ENCODE results near the gene MSI2. TPM values are rescaled to one million over a fixed set of nuclear protein-coding genes. Genes with fewer than 3 reads are reported as not detected.

The MSI2 gene
- total and polyA plus RNA-seq, 9 of the 15 experiments (the other 6 are each of a cell fraction or from before 2014, with no cell fraction given), result 4.6 to 61.8 (median 42.4) TPM

DNA sequence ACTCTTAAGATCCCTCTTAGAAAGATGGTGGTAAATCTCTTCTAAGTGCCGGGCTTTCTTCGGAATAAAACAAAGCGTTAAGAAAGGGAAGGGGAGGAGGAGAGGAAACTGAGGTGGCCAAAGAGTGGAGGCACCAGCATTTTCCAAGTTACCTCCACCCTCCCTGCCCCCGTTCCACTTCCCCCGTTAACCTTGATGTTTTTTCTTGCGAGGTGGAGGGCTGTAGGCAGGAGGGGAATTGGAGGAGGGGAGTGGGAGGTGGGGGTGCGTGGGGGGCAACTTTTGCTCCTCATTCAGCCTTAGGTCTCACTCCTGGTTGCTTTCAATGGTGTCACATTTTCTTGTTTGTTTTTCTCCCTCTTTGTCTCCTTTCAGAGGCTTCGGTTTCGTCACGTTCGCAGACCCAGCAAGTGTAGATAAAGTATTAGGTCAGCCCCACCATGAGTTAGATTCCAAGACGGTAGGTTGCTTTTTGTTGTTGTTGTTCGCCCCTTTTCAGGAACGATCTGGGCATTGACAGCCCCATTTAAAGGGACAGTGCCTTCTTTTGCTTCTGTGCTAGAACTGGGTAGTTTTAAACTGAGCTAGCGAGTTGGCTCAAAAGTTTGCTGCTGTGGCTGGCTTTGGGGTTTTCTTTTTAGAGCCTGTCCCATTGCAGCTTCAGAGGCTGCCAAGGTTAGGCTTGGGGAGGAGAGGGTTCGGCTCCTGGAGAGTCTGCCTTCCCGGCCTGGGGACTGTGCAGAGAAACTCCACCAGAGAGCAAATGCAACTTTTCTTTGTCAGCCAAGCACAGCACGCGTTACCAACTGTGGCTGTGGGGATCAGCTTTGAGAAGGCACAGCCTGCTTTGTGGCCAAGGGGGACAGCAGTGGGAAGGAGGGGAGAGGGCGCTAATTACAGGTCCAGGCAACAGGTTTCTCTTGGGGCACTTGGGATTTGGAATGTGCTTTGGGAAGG, 1.9 kb downstream of the MSI2 start (continued):
- TF ChIP-seq, protein P1, sequence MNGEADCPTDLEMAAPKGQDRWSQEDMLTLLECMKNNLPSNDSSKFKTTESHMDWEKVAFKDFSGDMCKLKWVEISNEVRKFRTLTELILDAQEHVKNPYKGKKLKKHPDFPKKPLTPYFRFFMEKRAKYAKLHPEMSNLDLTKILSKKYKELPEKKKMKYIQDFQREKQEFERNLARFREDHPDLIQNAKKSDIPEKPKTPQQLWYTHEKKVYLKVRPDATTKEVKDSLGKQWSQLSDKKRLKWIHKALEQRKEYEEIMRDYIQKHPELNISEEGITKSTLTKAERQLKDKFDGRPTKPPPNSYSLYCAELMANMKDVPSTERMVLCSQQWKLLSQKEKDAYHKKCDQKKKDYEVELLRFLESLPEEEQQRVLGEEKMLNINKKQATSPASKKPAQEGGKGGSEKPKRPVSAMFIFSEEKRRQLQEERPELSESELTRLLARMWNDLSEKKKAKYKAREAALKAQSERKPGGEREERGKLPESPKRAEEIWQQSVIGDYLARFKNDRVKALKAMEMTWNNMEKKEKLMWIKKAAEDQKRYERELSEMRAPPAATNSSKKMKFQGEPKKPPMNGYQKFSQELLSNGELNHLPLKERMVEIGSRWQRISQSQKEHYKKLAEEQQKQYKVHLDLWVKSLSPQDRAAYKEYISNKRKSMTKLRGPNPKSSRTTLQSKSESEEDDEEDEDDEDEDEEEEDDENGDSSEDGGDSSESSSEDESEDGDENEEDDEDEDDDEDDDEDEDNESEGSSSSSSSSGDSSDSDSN (IDR thresholded peaks at IDR 0.05; ENCODE audit: borderline replicate concordance in 1 of 2, low read depth in 2 of 2, low read length in 2 of 2), result 0 out of 4 replicates have a peak, but pooled peaks of 1 of the 2 experiments have one; percentile 9
- TF ChIP-seq, protein P2, sequence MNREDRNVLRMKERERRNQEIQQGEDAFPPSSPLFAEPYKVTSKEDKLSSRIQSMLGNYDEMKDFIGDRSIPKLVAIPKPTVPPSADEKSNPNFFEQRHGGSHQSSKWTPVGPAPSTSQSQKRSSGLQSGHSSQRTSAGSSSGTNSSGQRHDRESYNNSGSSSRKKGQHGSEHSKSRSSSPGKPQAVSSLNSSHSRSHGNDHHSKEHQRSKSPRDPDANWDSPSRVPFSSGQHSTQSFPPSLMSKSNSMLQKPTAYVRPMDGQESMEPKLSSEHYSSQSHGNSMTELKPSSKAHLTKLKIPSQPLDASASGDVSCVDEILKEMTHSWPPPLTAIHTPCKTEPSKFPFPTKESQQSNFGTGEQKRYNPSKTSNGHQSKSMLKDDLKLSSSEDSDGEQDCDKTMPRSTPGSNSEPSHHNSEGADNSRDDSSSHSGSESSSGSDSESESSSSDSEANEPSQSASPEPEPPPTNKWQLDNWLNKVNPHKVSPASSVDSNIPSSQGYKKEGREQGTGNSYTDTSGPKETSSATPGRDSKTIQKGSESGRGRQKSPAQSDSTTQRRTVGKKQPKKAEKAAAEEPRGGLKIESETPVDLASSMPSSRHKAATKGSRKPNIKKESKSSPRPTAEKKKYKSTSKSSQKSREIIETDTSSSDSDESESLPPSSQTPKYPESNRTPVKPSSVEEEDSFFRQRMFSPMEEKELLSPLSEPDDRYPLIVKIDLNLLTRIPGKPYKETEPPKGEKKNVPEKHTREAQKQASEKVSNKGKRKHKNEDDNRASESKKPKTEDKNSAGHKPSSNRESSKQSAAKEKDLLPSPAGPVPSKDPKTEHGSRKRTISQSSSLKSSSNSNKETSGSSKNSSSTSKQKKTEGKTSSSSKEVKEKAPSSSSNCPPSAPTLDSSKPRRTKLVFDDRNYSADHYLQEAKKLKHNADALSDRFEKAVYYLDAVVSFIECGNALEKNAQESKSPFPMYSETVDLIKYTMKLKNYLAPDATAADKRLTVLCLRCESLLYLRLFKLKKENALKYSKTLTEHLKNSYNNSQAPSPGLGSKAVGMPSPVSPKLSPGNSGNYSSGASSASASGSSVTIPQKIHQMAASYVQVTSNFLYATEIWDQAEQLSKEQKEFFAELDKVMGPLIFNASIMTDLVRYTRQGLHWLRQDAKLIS (CRISPR knock-in tag; IDR thresholded peaks at IDR 0.05), result peak; percentile 61; the same call in 1 of the 2 replicates
- TF ChIP-seq BACH1 (tag; IDR thresholded peaks at IDR 0.05) (no peak), ZNF584 (CRISPR knock-in tag; IDR thresholded peaks at IDR 0.05; ENCODE audit: low read depth) (no peak), MECOM (CRISPR knock-in tag; IDR thresholded peaks at IDR 0.05) (no peak), IFI16 (CRISPR knock-in tag; IDR thresholded peaks at IDR 0.05) (no peak), GABPB1 (CRISPR knock-in tag; IDR thresholded peaks at IDR 0.05) (0 out of 2 replicates have a peak, but pooled peaks have one; percentile 46), BHLHE40 (IDR thresholded peaks at IDR 0.05; ENCODE audit: low read length) (peak; percentile 69), ZBTB1 (CRISPR knock-in tag; IDR thresholded peaks at IDR 0.05; ENCODE audit: borderline replicate concordance, low read depth) (peak; percentile 36; the same call in 1 of the 2 replicates)
- TF ChIP-seq, protein P3, sequence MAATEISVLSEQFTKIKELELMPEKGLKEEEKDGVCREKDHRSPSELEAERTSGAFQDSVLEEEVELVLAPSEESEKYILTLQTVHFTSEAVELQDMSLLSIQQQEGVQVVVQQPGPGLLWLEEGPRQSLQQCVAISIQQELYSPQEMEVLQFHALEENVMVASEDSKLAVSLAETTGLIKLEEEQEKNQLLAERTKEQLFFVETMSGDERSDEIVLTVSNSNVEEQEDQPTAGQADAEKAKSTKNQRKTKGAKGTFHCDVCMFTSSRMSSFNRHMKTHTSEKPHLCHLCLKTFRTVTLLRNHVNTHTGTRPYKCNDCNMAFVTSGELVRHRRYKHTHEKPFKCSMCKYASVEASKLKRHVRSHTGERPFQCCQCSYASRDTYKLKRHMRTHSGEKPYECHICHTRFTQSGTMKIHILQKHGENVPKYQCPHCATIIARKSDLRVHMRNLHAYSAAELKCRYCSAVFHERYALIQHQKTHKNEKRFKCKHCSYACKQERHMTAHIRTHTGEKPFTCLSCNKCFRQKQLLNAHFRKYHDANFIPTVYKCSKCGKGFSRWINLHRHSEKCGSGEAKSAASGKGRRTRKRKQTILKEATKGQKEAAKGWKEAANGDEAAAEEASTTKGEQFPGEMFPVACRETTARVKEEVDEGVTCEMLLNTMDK (IDR thresholded peaks at IDR 0.05; ENCODE audit: borderline replicate concordance, insufficient read depth, low read depth, low read length, poor library complexity, severe bottlenecking), result no peak
- TF ChIP-seq, protein P4, sequence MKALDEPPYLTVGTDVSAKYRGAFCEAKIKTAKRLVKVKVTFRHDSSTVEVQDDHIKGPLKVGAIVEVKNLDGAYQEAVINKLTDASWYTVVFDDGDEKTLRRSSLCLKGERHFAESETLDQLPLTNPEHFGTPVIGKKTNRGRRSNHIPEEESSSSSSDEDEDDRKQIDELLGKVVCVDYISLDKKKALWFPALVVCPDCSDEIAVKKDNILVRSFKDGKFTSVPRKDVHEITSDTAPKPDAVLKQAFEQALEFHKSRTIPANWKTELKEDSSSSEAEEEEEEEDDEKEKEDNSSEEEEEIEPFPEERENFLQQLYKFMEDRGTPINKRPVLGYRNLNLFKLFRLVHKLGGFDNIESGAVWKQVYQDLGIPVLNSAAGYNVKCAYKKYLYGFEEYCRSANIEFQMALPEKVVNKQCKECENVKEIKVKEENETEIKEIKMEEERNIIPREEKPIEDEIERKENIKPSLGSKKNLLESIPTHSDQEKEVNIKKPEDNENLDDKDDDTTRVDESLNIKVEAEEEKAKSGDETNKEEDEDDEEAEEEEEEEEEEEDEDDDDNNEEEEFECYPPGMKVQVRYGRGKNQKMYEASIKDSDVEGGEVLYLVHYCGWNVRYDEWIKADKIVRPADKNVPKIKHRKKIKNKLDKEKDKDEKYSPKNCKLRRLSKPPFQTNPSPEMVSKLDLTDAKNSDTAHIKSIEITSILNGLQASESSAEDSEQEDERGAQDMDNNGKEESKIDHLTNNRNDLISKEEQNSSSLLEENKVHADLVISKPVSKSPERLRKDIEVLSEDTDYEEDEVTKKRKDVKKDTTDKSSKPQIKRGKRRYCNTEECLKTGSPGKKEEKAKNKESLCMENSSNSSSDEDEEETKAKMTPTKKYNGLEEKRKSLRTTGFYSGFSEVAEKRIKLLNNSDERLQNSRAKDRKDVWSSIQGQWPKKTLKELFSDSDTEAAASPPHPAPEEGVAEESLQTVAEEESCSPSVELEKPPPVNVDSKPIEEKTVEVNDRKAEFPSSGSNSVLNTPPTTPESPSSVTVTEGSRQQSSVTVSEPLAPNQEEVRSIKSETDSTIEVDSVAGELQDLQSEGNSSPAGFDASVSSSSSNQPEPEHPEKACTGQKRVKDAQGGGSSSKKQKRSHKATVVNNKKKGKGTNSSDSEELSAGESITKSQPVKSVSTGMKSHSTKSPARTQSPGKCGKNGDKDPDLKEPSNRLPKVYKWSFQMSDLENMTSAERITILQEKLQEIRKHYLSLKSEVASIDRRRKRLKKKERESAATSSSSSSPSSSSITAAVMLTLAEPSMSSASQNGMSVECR (CRISPR knock-in tag; IDR thresholded peaks at IDR 0.05), result no peak

All from K562 (cell line).